Right lobe of liver (tissue), 6 donors: ENCODE results near the gene PACS2. TPM values are rescaled to one million over a fixed set of nuclear protein-coding genes. Genes with fewer than 3 reads are reported as not detected.

Experiments used
- ATAC-seq, 4 donors: fragments of 200-7000 bp; cut with Tn5 transposase; one replicate each; pipeline ENCODE4 v1.9.1; 2020; ENCODE audit warnings: mild to moderate bottlenecking in 4 of 4, moderate library complexity in 4 of 4
- DNase-seq, 3 donors: peaks; one replicate each; pipeline ENCODE4 v3.0.0-alpha.2; 2020
- H3K27ac ChIP-seq, 3 donors: fragments of 200-600 bp; one replicate each; pipeline ENCODE4 v1.8.0; 2022
- H3K27me3 ChIP-seq, 2 donors: fragments of 200-600 bp; one replicate each; pipeline ENCODE4 v1.8.0; 2022
- H3K36me3 ChIP-seq, 4 donors: fragments of 200-600 bp; sonication (generic) in 1 of 4; one replicate each; pipeline versions ENCODE4 v1.5.1 to v1.8.0; 2017 to 2022; ENCODE audit warnings: control low read depth in 1 of 4
- H3K4me1 ChIP-seq, 4 donors: fragments of 200-600 bp; sonication (generic) in 1 of 4; one replicate each; pipeline versions ENCODE4 v1.5.1 to v1.8.0; 2017 to 2022; ENCODE audit warnings: control low read depth in 1 of 4
- H3K4me3 ChIP-seq, 3 donors: fragments of 200-600 bp; one replicate each; pipeline ENCODE4 v1.8.0; 2022
- H3K9me3 ChIP-seq, 4 donors: fragments of 200-600 bp; sonication (generic) in 1 of 4; one replicate each; pipeline versions ENCODE4 v1.5.1 to v1.8.0; 2017 to 2022; ENCODE audit warnings: control low read depth in 1 of 4
- CTCF ChIP-seq, 4 donors: fragments of 200-600 bp in 3 of 4; fragments of 450-650 bp in 1 of 4; IDR thresholded peaks; one replicate each; pipeline versions ENCODE4 v1.5.1 to v1.8.0; 2016 to 2022; ENCODE audit warnings: antibody characterized with exemption in 4 of 4, mild to moderate bottlenecking in 2 of 4
- POLR2A ChIP-seq: fragments of 450-650 bp; IDR thresholded peaks from one replicate; pipeline ENCODE4 v1.6.1; 2017; ENCODE audit warnings: antibody characterized with exemption, mild to moderate bottlenecking
- WGBS: methylation state at CpG from one replicate; pipeline ENCODE4 v1.1.6; 2018; ENCODE audit warnings: low coverage, low lambda C conversion rate; ENCODE audit not compliant: insufficient coverage; ENCODE audit errors: missing lambda C conversion rate; 5-methylcytosine and 5-hydroxymethylcytosine counted together
- intact Hi-C, 2 donors: fragments of 100-400 bp; cut with DNase I; formaldehyde crosslinking; loops; one replicate each; pipeline versions ENCODE4 v1.11.2 to v1.14.1; 2022
- total RNA-seq, 6 experiments: library from RNA; depleted of rRNA in 2 of 6; stranded (reverse); fragments of >200 nt in 2 of 6; fragmentation: NEBNext Ultra II Directional in 3 of 6; extraction: Animal tissue kit (Norgen Biotek cat#: 25700) in 3 of 6; gene quantifications; one replicate each; pipeline versions ENCODE4 v1.1.0 to v1.2.4, GENCODE V29; 2016 to 2023
- donor health status: DM: no; HTN: yes; CAD: no.
- donor health status: DM: no; HTN: no; CAD: no.
- donor health status: DM: no; HTN: no; CAD: no.
- donor health status: DM: no; HTN: yes; CAD: no.
- donor health status: DM: no; HTN: yes; CAD: no.

PACS2 gene
- total RNA-seq, 6 experiments from 2014 or later, result 19.8 to 26.7 (median 21.5) TPM

- Histone ChIP-seq H3K9me3 (no peaks in the 10 kb centered on the region), H3K27ac (no peak overlapping the region), H3K36me3 (no peaks in the 10 kb centered on the region), H3K27me3 (no peaks in the 10 kb centered on the region), H3K4me1 (peaks cover 0 to 16% (median 0%) of the 10 kb centered on the region in 4 donors), H3K4me3 (no peak overlapping the region)
- TF ChIP-seq CTCF (IDR thresholded peaks at IDR 0.05) (no peak), POLR2A (no peak)
- DNase-seq (no peak), ATAC-seq (no peak)
- intact Hi-C loops, result no loop called here
- 80% methylated on average over 1 of the region's 13 CpGs for WGBS
Observed at GRCh38 chr14:105312973-105313372, 1.6 kb upstream of the PACS2 start.

GRCh38 chr14:105313381-105314286 is 914 bp upstream of the PACS2 start:
- ATAC-seq, result peak; percentile 3 to 29 (median 20)
- Histone ChIP-seq H3K36me3 (no peaks in the 10 kb centered on the region), H3K27ac (peak overlapping the region; percentile 30 to 81 (median 55)), H3K9me3 (no peaks in the 10 kb centered on the region), H3K27me3 (no peaks in the 10 kb centered on the region), H3K4me1 (peaks cover 0 to 16% (median 0%) of the 10 kb centered on the region in 4 donors), H3K4me3 (peak overlapping the region; percentile 46 to 59 (median 59))
- intact Hi-C loops, result no loop called here
- peak in 1 of 3 donors; percentile 49 for DNase-seq
- TF ChIP-seq CTCF (IDR thresholded peaks at IDR 0.05) (no peak), POLR2A (no peak)
- WGBS, result 35% methylated on average over 15 of the region's 48 CpGs

GRCh38 chr14:105315211-105315721 is 718 bp downstream of the PACS2 start:
- TF ChIP-seq CTCF (IDR thresholded peaks at IDR 0.05) (no peak), POLR2A (no peak)
- Histone ChIP-seq H3K27ac (peak overlapping the region in 1 of 3 donors; percentile 59), H3K4me1 (peaks cover 0 to 16% (median 0%) of the 10 kb centered on the region in 4 donors), H3K27me3 (no peaks in the 10 kb centered on the region), H3K4me3 (peak overlapping the region; percentile 62 to 86 (median 73)), H3K9me3 (no peaks in the 10 kb centered on the region), H3K36me3 (no peaks in the 10 kb centered on the region)
- 0% methylated on average over 1 of the region's 54 CpGs for WGBS
- peak in 2 of 3 donors; percentile 55 to 57 for DNase-seq
- peak; percentile 4 to 37 (median 35) for ATAC-seq
- intact Hi-C loops, result no loop called here

- no peak for ATAC-seq
Observed at GRCh38 chr14:105315941-105316576, 1.5 kb downstream of the PACS2 start.

More at GRCh38 chr14:105315941-105316576, 1.5 kb downstream of the PACS2 start:
- Histone ChIP-seq H3K36me3 (no peaks in the 10 kb centered on the region), H3K27me3 (no peaks in the 10 kb centered on the region), H3K4me3 (peak overlapping the region; percentile 62 to 86 (median 73)), H3K9me3 (no peaks in the 10 kb centered on the region), H3K4me1 (peaks cover 0 to 16% (median 0%) of the 10 kb centered on the region in 4 donors), H3K27ac (peak overlapping the region in 1 of 3 donors; percentile 59)
- intact Hi-C loops, result no loop called here
- no peak for DNase-seq
- TF ChIP-seq POLR2A (no peak), CTCF (IDR thresholded peaks at IDR 0.05) (no peak)
- WGBS, result 76% methylated on average over 8 of the region's 15 CpGs
